ENCODE measurements around the gene LRIT2. TPM values are rescaled to one million over a fixed set of nuclear protein-coding genes. Genes with fewer than 3 reads are reported as not detected.

LRIT2 gene
- total RNA-seq, 1 donor from 2014 or later: not detected

GRCh38 chr10:84195044-84195830 lies 30.1 kb downstream of the LRIT2 start:
- no peaks in the 10 kb centered on the region for H3K4me1 Mint-ChIP-seq (ENCODE audit: unreplicated experiment)
- H3K27ac Mint-ChIP-seq: no peak overlapping the region
- H3K4me3 Mint-ChIP-seq: peak overlapping the region; percentile 57
- no peaks in the 10 kb centered on the region for H3K36me3 Mint-ChIP-seq
- TF ChIP-seq CTCF (conservative IDR thresholded peaks at IDR 0.05): no peak
- DNase-seq (ENCODE audit: extremely low spot score, unreplicated experiment): no peak
- peaks cover 88% of the 10 kb centered on the region for H3K27me3 Mint-ChIP-seq
- H3K9me3 Mint-ChIP-seq: no peaks in the 10 kb centered on the region

- TF ChIP-seq CTCF (conservative IDR thresholded peaks at IDR 0.05): no peak
- Mint-ChIP-seq H3K9me3 (no peaks in the 10 kb centered on the region), H3K4me3 (peak within 1 kb of the TSS; percentile 67), H3K36me3 (no peaks in the 10 kb centered on the region), H3K27me3 (peaks cover 84% of the 10 kb centered on the region), H3K4me1 (ENCODE audit: unreplicated experiment) (no peaks in the 10 kb centered on the region), H3K27ac (no peak within 1 kb of the TSS)
- DNase-seq (ENCODE audit: extremely low spot score, unreplicated experiment): no peak
These were observed 30.8 kb downstream of the LRIT2 start, which contains the start of gene CDHR1 for GRCh38 chr10:84194424-84195043. CDHR1 (plus strand) TSS chr10:84194537; CDS start chr10:84194761, 224 bp downstream.

- no peak for DNase-seq (ENCODE audit: extremely low spot score, unreplicated experiment)
- no peaks in the 10 kb centered on the region for H3K9me3 Mint-ChIP-seq
- no peaks in the 10 kb centered on the region for H3K36me3 Mint-ChIP-seq
- H3K27ac Mint-ChIP-seq: no peak overlapping the region
- TF ChIP-seq CTCF (conservative IDR thresholded peaks at IDR 0.05): no peak
- H3K27me3 Mint-ChIP-seq: peaks cover 85% of the 10 kb centered on the region
- peak overlapping the region; percentile 67 for H3K4me3 Mint-ChIP-seq
- H3K4me1 Mint-ChIP-seq (ENCODE audit: unreplicated experiment): no peaks in the 10 kb centered on the region
These were observed 31.4 kb downstream of the LRIT2 start for GRCh38 chr10:84193846-84194423.

- H3K27ac Mint-ChIP-seq: no peak overlapping the region
- peaks cover 82% of the 10 kb centered on the region for H3K27me3 Mint-ChIP-seq
- peak overlapping the region; percentile 28 for H3K4me3 Mint-ChIP-seq
- TF ChIP-seq CTCF (conservative IDR thresholded peaks at IDR 0.05): no peak
- no peak for DNase-seq (ENCODE audit: extremely low spot score, unreplicated experiment)
- no peaks in the 10 kb centered on the region for H3K4me1 Mint-ChIP-seq (ENCODE audit: unreplicated experiment)
- H3K36me3 Mint-ChIP-seq: no peaks in the 10 kb centered on the region
- H3K9me3 Mint-ChIP-seq: no peaks in the 10 kb centered on the region
These were observed 32.0 kb downstream of the LRIT2 start for GRCh38 chr10:84193327-84193726.

- H3K36me3 Mint-ChIP-seq: no peaks in the 10 kb centered on the region
- no peak overlapping the region for H3K27ac Mint-ChIP-seq
- H3K4me1 Mint-ChIP-seq (ENCODE audit: unreplicated experiment): no peaks in the 10 kb centered on the region
- no peaks in the 10 kb centered on the region for H3K9me3 Mint-ChIP-seq
- no peak for TF ChIP-seq CTCF (conservative IDR thresholded peaks at IDR 0.05)
- H3K27me3 Mint-ChIP-seq: peaks cover 60% of the 10 kb centered on the region
- DNase-seq (ENCODE audit: extremely low spot score, unreplicated experiment): no peak
- no peak overlapping the region for H3K4me3 Mint-ChIP-seq
These were observed 34.2 kb downstream of the LRIT2 start for GRCh38 chr10:84191106-84191505.
